NT2/D1 (cell line): ENCODE data around the gene PRKN.

ENCODE experiments used
- DNase-seq: peaks from one replicate; pipeline ENCODE4 v3.0.0-alpha.2; 2011; ENCODE audit warnings: low read depth, low spot score
- H3K27me3 ChIP-seq: 2 replicates; pipeline ENCODE4 v1.6.0; 2011; ENCODE audit warnings: mild to moderate bottlenecking; ENCODE audit not compliant: insufficient read length, insufficient read depth
- H3K36me3 ChIP-seq: 2 replicates; pipeline ENCODE4 v1.6.1; 2011; ENCODE audit warnings: mild to moderate bottlenecking, low read length, mixed read lengths; ENCODE audit not compliant: insufficient read depth, insufficient read length
- H3K4me1 ChIP-seq: 2 replicates; pipeline ENCODE4 v1.5.1; 2011; ENCODE audit not compliant: insufficient read depth, insufficient read length
- H3K4me3 ChIP-seq: 2 replicates; pipeline ENCODE4 v1.5.1; 2011; ENCODE audit warnings: low read depth; ENCODE audit not compliant: insufficient read length
- H3K9ac ChIP-seq: 2 replicates; pipeline ENCODE4 v1.6.0; 2011; ENCODE audit warnings: low read depth; ENCODE audit not compliant: insufficient read length
- H3K9me3 ChIP-seq: 2 replicates; pipeline ENCODE4 v1.5.1; 2011; ENCODE audit warnings: mild to moderate bottlenecking, low read length; ENCODE audit not compliant: insufficient read depth
- SUZ12 ChIP-seq: IDR thresholded peaks from 2 replicates; pipeline ENCODE4 v1.6.1; 2011; ENCODE audit not compliant: insufficient read length, insufficient read depth; ENCODE audit errors: extremely low read depth
- YY1 ChIP-seq: IDR thresholded peaks from 2 replicates; pipeline ENCODE4 v1.6.1; 2011; ENCODE audit not compliant: insufficient read length, insufficient read depth
- ZNF274 ChIP-seq: IDR thresholded peaks from 2 replicates; pipeline ENCODE4 v1.6.1; 2011; ENCODE audit warnings: mild to moderate bottlenecking, low read depth, low read length

The PRKN gene

DNA sequence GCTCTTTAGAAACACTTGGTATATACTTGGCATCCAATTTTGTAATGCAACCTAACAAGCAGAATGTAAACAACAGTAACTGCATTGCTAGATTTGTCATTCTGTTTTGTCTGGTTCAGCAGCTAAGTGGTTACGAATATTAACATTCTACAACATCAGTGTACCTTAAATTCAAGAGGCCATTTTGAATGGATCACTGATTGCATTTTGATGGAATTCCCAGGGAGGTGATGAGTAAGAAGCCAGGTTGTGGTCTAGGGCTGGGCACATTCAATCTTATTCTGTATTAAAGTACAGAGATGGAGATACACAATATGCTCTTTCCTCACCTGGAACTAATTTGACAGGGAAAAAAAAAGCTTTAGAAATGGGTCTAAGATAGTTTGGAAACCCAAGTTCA lies 483.5 kb downstream of the PRKN start:
- Histone ChIP-seq H3K9me3 (no peaks in the 10 kb centered on the region), H3K27me3 (no peaks in the 10 kb centered on the region), H3K36me3 (no peaks in the 10 kb centered on the region), H3K4me3 (no peak overlapping the region), H3K4me1 (no peaks in the 10 kb centered on the region), H3K9ac (no peak overlapping the region)
- TF ChIP-seq SUZ12 (no peak), YY1 (no peak), ZNF274 (no peak)
- DNase-seq = no peak

DNA sequence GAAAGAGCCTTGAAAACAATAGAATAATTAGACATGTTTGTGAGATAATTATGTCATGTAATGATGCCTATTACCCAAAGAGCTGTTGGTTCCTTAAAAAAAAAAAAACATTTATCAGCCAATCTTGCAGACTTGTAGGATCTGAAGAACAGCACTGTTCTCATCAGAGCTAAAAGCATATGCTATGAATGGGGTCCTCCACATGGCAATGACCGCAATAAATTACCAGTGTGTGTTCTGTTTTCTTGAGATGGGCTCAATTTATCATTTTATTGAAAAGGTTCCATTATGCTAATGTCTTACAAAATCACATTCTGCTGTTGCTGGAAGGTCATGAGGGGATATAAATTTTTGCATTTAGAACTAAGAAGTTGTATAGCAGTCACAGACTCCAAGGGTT lies 484.7 kb downstream of the PRKN start:
- no peaks in the 10 kb centered on the region for H3K27me3 ChIP-seq
- H3K9ac ChIP-seq = no peak overlapping the region
- no peaks in the 10 kb centered on the region for H3K36me3 ChIP-seq
- no peaks in the 10 kb centered on the region for H3K9me3 ChIP-seq
- no peak for DNase-seq
- no peak overlapping the region for H3K4me3 ChIP-seq
- TF ChIP-seq ZNF274 (no peak), SUZ12 (no peak), YY1 (no peak)
- no peaks in the 10 kb centered on the region for H3K4me1 ChIP-seq

DNA sequence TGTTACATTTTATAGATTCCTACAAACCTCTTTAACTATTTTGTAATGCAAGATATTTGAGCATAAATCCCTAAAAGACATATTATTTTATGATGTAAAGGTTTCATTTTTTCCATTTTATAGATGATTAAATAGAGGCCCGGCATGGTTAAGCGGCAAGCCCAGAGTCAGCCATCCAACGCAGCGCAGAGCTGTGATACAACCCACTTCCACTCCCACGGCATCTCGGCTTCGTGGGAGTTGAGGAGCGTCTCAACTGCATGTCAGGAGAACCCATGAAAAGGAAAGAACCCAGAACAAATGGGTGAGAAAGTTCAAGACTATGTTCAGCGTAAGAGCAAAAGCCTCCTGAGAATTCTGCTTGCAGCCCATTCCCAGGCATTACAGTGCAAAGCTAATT lies 488.2 kb downstream of the PRKN start:
- DNase-seq = no peak
- TF ChIP-seq SUZ12 (no peak), YY1 (no peak), ZNF274 (no peak)
- Histone ChIP-seq H3K4me3 (no peak overlapping the region), H3K27me3 (no peaks in the 10 kb centered on the region), H3K9me3 (no peaks in the 10 kb centered on the region), H3K36me3 (no peaks in the 10 kb centered on the region), H3K9ac (no peak overlapping the region), H3K4me1 (no peaks in the 10 kb centered on the region)

DNA sequence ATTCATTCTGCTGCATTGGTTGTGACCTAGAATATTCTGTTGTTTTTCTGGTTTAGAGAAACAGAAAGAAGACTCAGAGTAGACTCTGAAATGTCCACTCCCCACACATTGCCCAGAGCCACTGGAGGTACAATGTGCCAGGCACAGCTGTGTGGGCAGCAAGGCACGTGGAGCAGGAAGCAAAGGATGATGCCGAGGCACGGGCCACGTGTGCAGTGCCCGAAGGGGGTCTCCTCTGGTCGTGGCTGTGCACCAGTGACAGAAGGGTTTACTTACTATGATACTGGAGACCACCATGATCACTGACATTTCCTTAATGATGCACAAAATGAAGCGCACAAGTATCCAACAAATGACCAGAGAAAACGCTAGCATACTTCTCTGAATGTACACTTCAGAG lies 488.9 kb downstream of the PRKN start:
- H3K9ac ChIP-seq = no peak overlapping the region
- no peak for DNase-seq
- H3K9me3 ChIP-seq = no peaks in the 10 kb centered on the region
- no peak for TF ChIP-seq ZNF274
- no peak for TF ChIP-seq YY1
- TF ChIP-seq SUZ12 = no peak
- no peaks in the 10 kb centered on the region for H3K4me1 ChIP-seq
- no peaks in the 10 kb centered on the region for H3K36me3 ChIP-seq
- H3K27me3 ChIP-seq = no peaks in the 10 kb centered on the region
- H3K4me3 ChIP-seq = no peak overlapping the region

DNA sequence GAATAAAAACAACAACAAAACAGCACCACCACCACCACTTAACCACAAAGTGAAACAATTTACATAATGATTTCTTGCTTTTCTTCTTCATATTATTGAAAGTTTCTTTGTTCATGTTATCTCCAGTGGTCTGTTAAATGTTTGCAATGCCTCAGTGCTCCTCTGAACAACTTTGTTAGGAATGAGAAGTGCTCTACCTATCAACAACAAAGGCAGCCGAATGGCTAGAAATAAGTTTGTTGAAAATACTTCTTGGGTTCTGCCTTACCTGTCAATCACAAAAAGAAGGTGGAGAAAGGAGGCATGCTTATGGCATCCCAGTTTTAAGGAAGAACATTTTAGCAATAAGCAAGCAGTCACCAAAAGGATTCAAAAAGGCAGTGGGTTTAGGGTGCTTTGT lies 490.2 kb downstream of the PRKN start:
- no peak for DNase-seq
- Histone ChIP-seq H3K36me3 (no peaks in the 10 kb centered on the region), H3K4me3 (no peak overlapping the region), H3K4me1 (no peaks in the 10 kb centered on the region), H3K27me3 (no peaks in the 10 kb centered on the region), H3K9ac (no peak overlapping the region), H3K9me3 (no peaks in the 10 kb centered on the region)
- TF ChIP-seq SUZ12 (no peak), YY1 (no peak), ZNF274 (no peak)

DNA sequence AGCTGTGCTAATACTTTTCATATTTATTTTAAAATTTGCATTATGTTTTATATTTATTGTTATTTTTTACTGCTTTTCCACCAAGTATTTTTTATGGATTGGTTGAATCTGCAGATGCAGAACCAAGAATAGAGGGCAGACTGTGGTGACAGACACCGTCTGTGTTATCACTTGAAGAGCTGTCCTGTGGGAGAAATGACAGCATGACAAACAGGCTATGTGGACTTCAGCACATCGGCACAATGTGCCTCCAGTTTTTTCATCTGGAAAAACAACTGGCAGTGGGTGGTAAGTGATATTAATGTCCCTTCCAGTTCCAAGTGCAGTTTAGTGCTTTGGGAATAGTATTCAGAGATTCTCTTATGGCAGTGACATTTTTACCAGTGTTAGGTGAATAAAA lies 492.9 kb downstream of the PRKN start:
- Histone ChIP-seq H3K9ac (no peak overlapping the region), H3K9me3 (no peaks in the 10 kb centered on the region), H3K27me3 (no peaks in the 10 kb centered on the region), H3K36me3 (no peaks in the 10 kb centered on the region), H3K4me1 (no peaks in the 10 kb centered on the region), H3K4me3 (no peak overlapping the region)
- TF ChIP-seq ZNF274 = no peak
- no peak for TF ChIP-seq YY1
- no peak for TF ChIP-seq SUZ12
- DNase-seq = no peak

DNA sequence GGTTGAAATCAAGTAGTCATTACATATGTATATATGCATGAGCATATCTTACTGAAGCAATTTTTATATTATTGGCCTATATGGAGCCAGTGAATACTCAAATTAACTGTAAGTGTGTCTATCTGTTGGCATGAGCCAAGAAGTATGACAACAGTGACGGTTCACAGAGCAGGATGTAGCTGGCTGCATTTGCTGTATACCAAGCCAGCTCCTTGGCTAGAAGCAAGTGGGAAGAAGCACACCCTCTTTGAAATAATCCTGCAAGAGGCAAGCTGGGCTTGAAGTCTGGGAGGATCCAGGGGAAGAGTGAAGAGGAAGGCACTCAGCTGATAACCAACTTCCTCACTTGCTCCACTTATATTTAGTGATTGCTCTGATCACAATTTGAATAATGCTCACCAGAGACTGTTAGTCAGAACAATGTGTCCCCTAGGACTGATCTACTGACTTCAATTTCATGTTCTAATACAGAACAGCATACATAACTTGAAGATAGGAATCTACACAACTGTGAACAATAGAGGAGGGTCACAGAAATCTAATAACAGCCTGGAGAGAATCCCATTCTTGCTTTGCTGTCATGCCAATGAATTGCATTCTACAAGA lies 497.3 kb downstream of the PRKN start:
- H3K9me3 ChIP-seq = no peaks in the 10 kb centered on the region
- DNase-seq = no peak
- H3K4me3 ChIP-seq = no peak overlapping the region
- H3K9ac ChIP-seq = no peak overlapping the region
- H3K27me3 ChIP-seq = no peaks in the 10 kb centered on the region
- H3K4me1 ChIP-seq = no peaks in the 10 kb centered on the region
- no peaks in the 10 kb centered on the region for H3K36me3 ChIP-seq
- TF ChIP-seq SUZ12 = no peak
- no peak for TF ChIP-seq ZNF274
- no peak for TF ChIP-seq YY1

DNA sequence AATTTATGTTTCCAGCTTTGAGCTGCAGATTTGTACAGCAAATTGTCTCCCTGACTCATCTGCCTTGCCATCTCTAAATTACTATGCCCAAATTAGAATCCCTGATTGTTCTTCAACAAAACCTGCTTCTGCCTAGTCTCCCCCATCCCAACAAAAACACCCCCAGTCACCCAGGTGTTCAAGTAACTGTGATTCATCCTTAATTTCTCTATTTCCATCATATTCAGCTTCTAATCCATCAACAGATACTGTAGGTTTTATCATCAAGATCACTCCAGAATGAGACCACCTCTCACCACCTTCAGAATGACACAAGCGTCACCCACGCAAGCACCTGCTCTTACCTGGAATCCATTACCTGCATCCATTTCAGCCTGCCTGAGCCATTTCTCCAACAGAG lies 498.5 kb downstream of the PRKN start:
- no peaks in the 10 kb centered on the region for H3K9me3 ChIP-seq
- no peaks in the 10 kb centered on the region for H3K36me3 ChIP-seq
- no peak overlapping the region for H3K9ac ChIP-seq
- no peak for DNase-seq
- TF ChIP-seq YY1 = no peak
- no peak for TF ChIP-seq ZNF274
- TF ChIP-seq SUZ12 = no peak
- H3K4me1 ChIP-seq = no peaks in the 10 kb centered on the region
- H3K27me3 ChIP-seq = no peaks in the 10 kb centered on the region
- no peak overlapping the region for H3K4me3 ChIP-seq
